ENCODE measurements around the gene STXBP4.

The STXBP4 gene

GRCh38 chr17:55133583-55133982, 165.0 kb downstream of the STXBP4 start:
- DNase-seq (ENCODE audit: low read depth) = no peak
- TF ChIP-seq, protein P1, sequence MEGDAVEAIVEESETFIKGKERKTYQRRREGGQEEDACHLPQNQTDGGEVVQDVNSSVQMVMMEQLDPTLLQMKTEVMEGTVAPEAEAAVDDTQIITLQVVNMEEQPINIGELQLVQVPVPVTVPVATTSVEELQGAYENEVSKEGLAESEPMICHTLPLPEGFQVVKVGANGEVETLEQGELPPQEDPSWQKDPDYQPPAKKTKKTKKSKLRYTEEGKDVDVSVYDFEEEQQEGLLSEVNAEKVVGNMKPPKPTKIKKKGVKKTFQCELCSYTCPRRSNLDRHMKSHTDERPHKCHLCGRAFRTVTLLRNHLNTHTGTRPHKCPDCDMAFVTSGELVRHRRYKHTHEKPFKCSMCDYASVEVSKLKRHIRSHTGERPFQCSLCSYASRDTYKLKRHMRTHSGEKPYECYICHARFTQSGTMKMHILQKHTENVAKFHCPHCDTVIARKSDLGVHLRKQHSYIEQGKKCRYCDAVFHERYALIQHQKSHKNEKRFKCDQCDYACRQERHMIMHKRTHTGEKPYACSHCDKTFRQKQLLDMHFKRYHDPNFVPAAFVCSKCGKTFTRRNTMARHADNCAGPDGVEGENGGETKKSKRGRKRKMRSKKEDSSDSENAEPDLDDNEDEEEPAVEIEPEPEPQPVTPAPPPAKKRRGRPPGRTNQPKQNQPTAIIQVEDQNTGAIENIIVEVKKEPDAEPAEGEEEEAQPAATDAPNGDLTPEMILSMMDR (IDR thresholded peaks at IDR 0.05; ENCODE audit: control insufficient read depth, insufficient read depth, low read depth, low read length, missing control alignments) = no peak
- H3K4me3 ChIP-seq (ENCODE audit: control insufficient read depth, low read depth, low read length) = no peak overlapping the region

- TF ChIP-seq, protein P1 (IDR thresholded peaks at IDR 0.05; ENCODE audit: control insufficient read depth, insufficient read depth, low read depth, low read length, missing control alignments) = no peak
- DNase-seq (ENCODE audit: low read depth) = no peak
- H3K4me3 ChIP-seq (ENCODE audit: control insufficient read depth, low read depth, low read length) = no peak overlapping the region
Observed at GRCh38 chr17:55134486-55135157, 166.1 kb downstream of the STXBP4 start.

DNA sequence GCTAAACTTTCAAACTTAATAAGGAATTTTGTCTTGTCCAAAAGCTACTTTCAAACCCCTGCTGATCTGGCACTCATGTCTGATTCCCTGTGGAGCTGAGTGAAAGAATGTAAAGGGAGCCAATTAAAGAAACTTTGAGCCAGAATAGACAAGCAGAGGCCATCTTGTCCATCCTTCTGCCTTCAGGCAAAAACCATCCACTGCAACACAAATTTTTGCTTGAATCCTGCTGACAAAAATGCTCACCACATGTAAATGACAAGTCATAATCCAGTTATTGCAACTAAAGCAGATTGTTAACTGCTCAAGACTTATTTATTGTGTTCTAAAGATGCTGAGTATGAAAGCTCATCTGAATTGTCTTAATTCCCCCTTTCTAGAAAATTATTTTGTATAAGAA, 172.2 kb downstream of the STXBP4 start:
- H3K4me3 ChIP-seq (ENCODE audit: control insufficient read depth, low read depth, low read length) = no peak overlapping the region
- TF ChIP-seq, protein P1 (IDR thresholded peaks at IDR 0.05; ENCODE audit: control insufficient read depth, insufficient read depth, low read depth, low read length, missing control alignments) = no peak
- DNase-seq (ENCODE audit: low read depth) = no peak

GRCh38 chr17:55144518-55144917, 176.0 kb downstream of the STXBP4 start:
- TF ChIP-seq, protein P1 (IDR thresholded peaks at IDR 0.05; ENCODE audit: control insufficient read depth, insufficient read depth, low read depth, low read length, missing control alignments) = no peak
- DNase-seq (ENCODE audit: low read depth) = no peak
- no peak overlapping the region for H3K4me3 ChIP-seq (ENCODE audit: control insufficient read depth, low read depth, low read length)

GRCh38 chr17:55149485-55149884, 180.9 kb downstream of the STXBP4 start:
- no peak for DNase-seq (ENCODE audit: low read depth)
- TF ChIP-seq, protein P1 (IDR thresholded peaks at IDR 0.05; ENCODE audit: control insufficient read depth, insufficient read depth, low read depth, low read length, missing control alignments) = no peak
- H3K4me3 ChIP-seq (ENCODE audit: control insufficient read depth, low read depth, low read length) = no peak overlapping the region

- TF ChIP-seq, protein P1 (IDR thresholded peaks at IDR 0.05; ENCODE audit: control insufficient read depth, insufficient read depth, low read depth, low read length, missing control alignments) = no peak
- H3K4me3 ChIP-seq (ENCODE audit: control insufficient read depth, low read depth, low read length) = no peak overlapping the region
- no peak for DNase-seq (ENCODE audit: low read depth)
Observed at GRCh38 chr17:55152236-55152635, 183.7 kb downstream of the STXBP4 start.

Measured in AG09309 (cell line).